Erythroblast (primary cell): ENCODE data around the gene MERTK.

Source experiments
- GATA1 ChIP-seq: IDR thresholded peaks from 2 replicates; pipeline ENCODE4 v1.6.1; 2011; ENCODE audit warnings: low read depth, mild to moderate bottlenecking, control low read depth, low read length, moderate library complexity
- POLR2A ChIP-seq: IDR thresholded peaks from 2 replicates; pipeline ENCODE4 v1.6.1; 2011; ENCODE audit warnings: mild to moderate bottlenecking, low read length

- no peak for TF ChIP-seq POLR2A
- no peak for TF ChIP-seq GATA1
Observed at GRCh38 chr2:112075490-112076260, 177.3 kb downstream of the MERTK start.
